ENCODE measurements around the gene NAT9. TPM values are rescaled to one million over a fixed set of nuclear protein-coding genes. Genes with fewer than 3 reads are reported as not detected.
A peak's percentile ranks its signal among the peaks of the same experiment; 100 is the strongest.

NAT9 gene
- total and polyA plus RNA-seq, 2 experiments from 2014 or later = 37.3 to 37.5 TPM

DNA sequence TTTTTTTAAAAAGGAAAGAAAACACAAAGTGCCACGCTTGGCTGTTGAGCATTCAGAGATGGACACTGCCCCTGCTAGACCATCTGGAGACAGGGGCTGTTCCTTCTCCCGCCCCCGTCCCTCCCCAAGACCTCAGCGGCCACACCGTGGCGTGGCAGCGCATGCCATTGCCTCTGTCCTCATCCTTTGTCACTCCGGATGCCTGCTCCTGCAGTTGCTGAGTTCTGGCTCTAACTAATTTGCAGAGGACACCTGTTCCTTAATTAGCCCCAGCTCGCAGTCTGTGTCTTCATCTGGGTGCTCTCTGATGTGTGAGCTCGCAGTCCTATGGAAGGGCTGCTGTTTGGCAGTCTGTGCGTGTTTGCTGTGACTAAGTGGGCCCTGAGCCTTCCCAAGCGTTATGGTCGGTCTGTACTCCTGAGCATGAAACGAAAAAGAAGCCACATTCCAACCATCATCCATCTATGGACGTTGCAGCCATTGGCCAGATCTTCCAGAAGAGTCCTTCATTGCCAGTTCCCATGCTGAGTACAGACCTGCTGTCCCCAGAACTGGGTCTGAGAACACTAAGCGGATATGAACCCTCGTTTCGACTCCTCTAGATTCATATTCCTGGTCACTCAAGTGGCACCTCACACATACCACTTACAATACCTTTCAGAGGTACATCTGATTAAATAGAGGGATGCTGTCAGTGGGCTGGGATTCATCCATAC, 40.9 kb upstream of the NAT9 start:
- no peaks in the 10 kb centered on the region for H3K4me1 ChIP-seq (ENCODE audit: insufficient read depth)

DNA sequence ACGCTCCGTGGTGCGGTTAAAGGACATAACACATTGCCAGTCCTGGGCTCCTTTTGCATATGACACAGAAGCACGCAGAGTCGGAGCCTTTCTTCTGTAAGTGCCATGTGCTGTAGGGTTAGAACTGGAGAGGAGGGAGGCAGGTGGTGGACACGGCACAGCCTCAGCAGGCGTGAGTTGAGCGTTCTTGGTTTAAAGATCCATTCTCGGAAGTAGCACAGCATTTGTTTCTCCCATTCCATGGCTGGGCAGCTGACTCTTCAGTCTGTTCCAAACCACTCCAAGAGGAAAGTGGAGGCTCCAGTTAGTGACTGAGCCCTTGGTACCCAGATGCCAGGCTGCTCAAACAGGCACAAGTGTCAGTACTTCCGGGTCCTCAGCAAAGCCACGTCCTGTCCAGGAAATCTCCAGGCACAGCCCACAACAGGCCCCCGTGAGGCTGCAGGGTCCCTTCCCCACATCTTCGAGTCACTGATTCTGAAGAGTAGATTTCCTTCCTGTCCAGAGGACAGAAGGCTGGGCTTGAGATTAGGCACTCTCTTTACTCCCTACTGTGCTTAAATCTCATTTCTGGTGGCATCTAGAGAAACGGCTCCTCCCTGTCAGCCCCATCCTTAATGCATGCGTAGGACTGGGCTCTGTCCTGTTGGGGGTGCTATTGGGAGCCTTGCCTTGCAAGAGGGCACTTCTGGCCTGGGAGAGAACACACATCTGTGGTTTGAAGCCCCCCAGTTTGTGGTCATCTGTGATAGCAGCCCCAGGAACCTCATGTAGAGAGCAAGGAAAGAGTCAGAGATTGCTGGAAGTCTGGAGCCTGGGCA, 39.6 kb upstream of the NAT9 start:
- Histone ChIP-seq H3K4me1 (ENCODE audit: insufficient read depth) (no peaks in the 10 kb centered on the region), H4K20me1 (replicated peaks; ENCODE audit: insufficient read depth) (peaks cover 9% of the 10 kb centered on the region), H3K9me2 (ENCODE audit: insufficient read depth) (no peaks in the 10 kb centered on the region), H3K4me2 (no peak overlapping the region), H3K27me3 (ENCODE audit: insufficient read depth) (no peaks in the 10 kb centered on the region), H3F3A (replicated peaks; ENCODE audit: low read depth) (no peaks in the 10 kb centered on the region), H3K4me3 (no peak overlapping the region), H2AFZ (no peak overlapping the region), H3K79me2 (replicated peaks; ENCODE audit: insufficient read depth) (no peaks in the 10 kb centered on the region), H3K36me3 (ENCODE audit: insufficient read depth) (no peaks in the 10 kb centered on the region), H3K27ac (ENCODE audit: low read depth) (no peak overlapping the region)
- Mint-ChIP-seq H3K27ac (no peak overlapping the region), H3K4me3 (no peak overlapping the region), H3K27me3 (ENCODE audit: insufficient read depth, low read depth, poor library complexity) (peaks cover 19% of the 10 kb centered on the region), H3K4me1 (peaks cover 4% of the 10 kb centered on the region), H3K9me3 (no peaks in the 10 kb centered on the region), H3K36me3 (ENCODE audit: low read depth) (peaks cover 2% of the 10 kb centered on the region; the same call in 1 of the 3 replicates)
- ATAC-seq = peak; percentile 87
- TF ChIP-seq EZH2 (IDR thresholded peaks at IDR 0.05; ENCODE audit: low read depth, unreplicated experiment) = no peak
- TF ChIP-seq, protein P1, sequence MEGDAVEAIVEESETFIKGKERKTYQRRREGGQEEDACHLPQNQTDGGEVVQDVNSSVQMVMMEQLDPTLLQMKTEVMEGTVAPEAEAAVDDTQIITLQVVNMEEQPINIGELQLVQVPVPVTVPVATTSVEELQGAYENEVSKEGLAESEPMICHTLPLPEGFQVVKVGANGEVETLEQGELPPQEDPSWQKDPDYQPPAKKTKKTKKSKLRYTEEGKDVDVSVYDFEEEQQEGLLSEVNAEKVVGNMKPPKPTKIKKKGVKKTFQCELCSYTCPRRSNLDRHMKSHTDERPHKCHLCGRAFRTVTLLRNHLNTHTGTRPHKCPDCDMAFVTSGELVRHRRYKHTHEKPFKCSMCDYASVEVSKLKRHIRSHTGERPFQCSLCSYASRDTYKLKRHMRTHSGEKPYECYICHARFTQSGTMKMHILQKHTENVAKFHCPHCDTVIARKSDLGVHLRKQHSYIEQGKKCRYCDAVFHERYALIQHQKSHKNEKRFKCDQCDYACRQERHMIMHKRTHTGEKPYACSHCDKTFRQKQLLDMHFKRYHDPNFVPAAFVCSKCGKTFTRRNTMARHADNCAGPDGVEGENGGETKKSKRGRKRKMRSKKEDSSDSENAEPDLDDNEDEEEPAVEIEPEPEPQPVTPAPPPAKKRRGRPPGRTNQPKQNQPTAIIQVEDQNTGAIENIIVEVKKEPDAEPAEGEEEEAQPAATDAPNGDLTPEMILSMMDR (conservative IDR thresholded peaks at IDR 0.05; ENCODE audit: low read depth in 2 of 2) = peak; percentile 72 to 79
- peak; percentile 79 for DNase-seq (ENCODE audit: low spot score)

More for the DNA sequence above, 40.9 kb upstream of the NAT9 start:
- Histone ChIP-seq H3F3A (replicated peaks; ENCODE audit: low read depth) (no peaks in the 10 kb centered on the region), H3K4me2 (no peak overlapping the region), H4K20me1 (replicated peaks; ENCODE audit: insufficient read depth) (peaks cover 9% of the 10 kb centered on the region), H3K9me2 (ENCODE audit: insufficient read depth) (no peaks in the 10 kb centered on the region), H2AFZ (no peak overlapping the region), H3K79me2 (replicated peaks; ENCODE audit: insufficient read depth) (no peaks in the 10 kb centered on the region), H3K36me3 (ENCODE audit: insufficient read depth) (no peaks in the 10 kb centered on the region), H3K27ac (ENCODE audit: low read depth) (no peak overlapping the region), H3K4me3 (no peak overlapping the region), H3K27me3 (ENCODE audit: insufficient read depth) (no peaks in the 10 kb centered on the region)
- no peak overlapping the region for H3K27ac Mint-ChIP-seq
- TF ChIP-seq NANOG (IDR thresholded peaks at IDR 0.05; ENCODE audit: borderline replicate concordance) (no peak), POLR2AphosphoS5 (IDR thresholded peaks at IDR 0.05; ENCODE audit: low read depth) (no peak), STAT1 (IDR thresholded peaks at IDR 0.05; ENCODE audit: unreplicated experiment) (no peak), CREB1 (CRISPR knock-in tag; IDR thresholded peaks at IDR 0.05; ENCODE audit: low read depth) (no peak)
- TF ChIP-seq, protein P2, sequence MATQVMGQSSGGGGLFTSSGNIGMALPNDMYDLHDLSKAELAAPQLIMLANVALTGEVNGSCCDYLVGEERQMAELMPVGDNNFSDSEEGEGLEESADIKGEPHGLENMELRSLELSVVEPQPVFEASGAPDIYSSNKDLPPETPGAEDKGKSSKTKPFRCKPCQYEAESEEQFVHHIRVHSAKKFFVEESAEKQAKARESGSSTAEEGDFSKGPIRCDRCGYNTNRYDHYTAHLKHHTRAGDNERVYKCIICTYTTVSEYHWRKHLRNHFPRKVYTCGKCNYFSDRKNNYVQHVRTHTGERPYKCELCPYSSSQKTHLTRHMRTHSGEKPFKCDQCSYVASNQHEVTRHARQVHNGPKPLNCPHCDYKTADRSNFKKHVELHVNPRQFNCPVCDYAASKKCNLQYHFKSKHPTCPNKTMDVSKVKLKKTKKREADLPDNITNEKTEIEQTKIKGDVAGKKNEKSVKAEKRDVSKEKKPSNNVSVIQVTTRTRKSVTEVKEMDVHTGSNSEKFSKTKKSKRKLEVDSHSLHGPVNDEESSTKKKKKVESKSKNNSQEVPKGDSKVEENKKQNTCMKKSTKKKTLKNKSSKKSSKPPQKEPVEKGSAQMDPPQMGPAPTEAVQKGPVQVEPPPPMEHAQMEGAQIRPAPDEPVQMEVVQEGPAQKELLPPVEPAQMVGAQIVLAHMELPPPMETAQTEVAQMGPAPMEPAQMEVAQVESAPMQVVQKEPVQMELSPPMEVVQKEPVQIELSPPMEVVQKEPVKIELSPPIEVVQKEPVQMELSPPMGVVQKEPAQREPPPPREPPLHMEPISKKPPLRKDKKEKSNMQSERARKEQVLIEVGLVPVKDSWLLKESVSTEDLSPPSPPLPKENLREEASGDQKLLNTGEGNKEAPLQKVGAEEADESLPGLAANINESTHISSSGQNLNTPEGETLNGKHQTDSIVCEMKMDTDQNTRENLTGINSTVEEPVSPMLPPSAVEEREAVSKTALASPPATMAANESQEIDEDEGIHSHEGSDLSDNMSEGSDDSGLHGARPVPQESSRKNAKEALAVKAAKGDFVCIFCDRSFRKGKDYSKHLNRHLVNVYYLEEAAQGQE (IDR thresholded peaks at IDR 0.05; ENCODE audit: unreplicated experiment) = no peak
- H3K27me3 Mint-ChIP-seq (ENCODE audit: insufficient read depth, low read depth, poor library complexity) = peaks cover 22% of the 10 kb centered on the region
- DNase-seq (ENCODE audit: low spot score) (no peak), ATAC-seq (no peak)
- H3K4me3 Mint-ChIP-seq = no peak overlapping the region
- H3K36me3 Mint-ChIP-seq (ENCODE audit: low read depth) = 0 out of 3 replicates have a peak, but pooled peaks cover 3% of the 10 kb centered on the region
- peaks cover 4% of the 10 kb centered on the region for H3K4me1 Mint-ChIP-seq
- no peaks in the 10 kb centered on the region for H3K9me3 Mint-ChIP-seq
